Keratinocyte (primary cell): ENCODE results near the gene COL16A1. TPM values are rescaled to one million over a fixed set of nuclear protein-coding genes. Genes with fewer than 3 reads are reported as not detected.

Experiments
- DNase-seq: peaks from one replicate; pipeline ENCODE4 v3.0.0-alpha.2; 2011; ENCODE audit warnings: low read depth, missing footprints, low spot score
- FAIRE-seq: peaks from 2 replicates; lab custom pipeline; 2011; peaks lifted over from hg19 to GRCh38; lab: Jason Lieb, UNC
- H2AFZ ChIP-seq: 2 replicates; pipeline ENCODE4 v1.6.0; 2012; ENCODE audit warnings: low read length, control low read depth, inconsistent platforms; ENCODE audit not compliant: control insufficient read depth
- H3K27ac ChIP-seq: 2 replicates; pipeline ENCODE4 v1.5.1; 2011; ENCODE audit warnings: low read length; ENCODE audit not compliant: control insufficient read depth, insufficient read depth
- H3K27me3 ChIP-seq: 3 replicates; pipeline ENCODE4 v1.6.0; 2011; ENCODE audit warnings: low read length; ENCODE audit not compliant: control insufficient read depth, insufficient read depth; ENCODE audit errors: extremely low read depth
- H3K36me3 ChIP-seq, 2 experiments: 2 replicates in 1 of 2; 3 replicates in 1 of 2; pipeline ENCODE4 v1.5.1; 2011; ENCODE audit warnings: low read length in 2 of 2, mild to moderate bottlenecking in 1 of 2; ENCODE audit not compliant: control insufficient read depth in 2 of 2, insufficient read depth in 2 of 2; ENCODE audit errors: extremely low read depth in 1 of 2
- H3K4me1 ChIP-seq: 3 replicates; pipeline ENCODE4 v1.5.1; 2011; ENCODE audit warnings: low read length; ENCODE audit not compliant: control insufficient read depth, insufficient read depth; ENCODE audit errors: extremely low read depth
- H3K4me2 ChIP-seq: 3 replicates; pipeline ENCODE4 v1.6.0; 2011; ENCODE audit warnings: low read depth, low read length; ENCODE audit not compliant: control insufficient read depth, insufficient read depth; ENCODE audit errors: extremely low read depth
- H3K4me3 ChIP-seq, 3 experiments: fragments of 200-600 bp in 1 of 3; sonication (generic) in 1 of 3; 2 replicates in 2 of 3; 3 replicates in 1 of 3; pipeline ENCODE4 v1.5.1; 2011 to 2016; ENCODE audit warnings: low read length in 3 of 3, mild to moderate bottlenecking in 3 of 3, control low read depth in 2 of 3, inconsistent platforms in 1 of 3, low read depth in 1 of 3, mixed read lengths in 1 of 3, mixed run types in 1 of 3, moderate library complexity in 1 of 3; ENCODE audit not compliant: control insufficient read depth in 2 of 3, insufficient read depth in 2 of 3; ENCODE audit errors: extremely low read depth in 1 of 3
- H3K79me2 ChIP-seq: 2 replicates; pipeline ENCODE4 v1.6.0; 2012; ENCODE audit warnings: low read length; ENCODE audit not compliant: control insufficient read depth, insufficient read depth
- H3K9ac ChIP-seq: 3 replicates; pipeline ENCODE4 v1.6.0; 2011; ENCODE audit warnings: low read length; ENCODE audit not compliant: control insufficient read depth, insufficient read depth; ENCODE audit errors: extremely low read depth
- H3K9me1 ChIP-seq: 3 replicates; pipeline ENCODE4 v1.6.0; 2011; ENCODE audit warnings: low read length; ENCODE audit not compliant: control insufficient read depth, insufficient read depth; ENCODE audit errors: extremely low read depth
- H3K9me3 ChIP-seq: 2 replicates; pipeline ENCODE4 v1.5.1; 2012; ENCODE audit warnings: low read depth, low read length; ENCODE audit not compliant: control insufficient read depth
- H4K20me1 ChIP-seq: 3 replicates; pipeline ENCODE4 v1.6.0; 2011; ENCODE audit warnings: low read length; ENCODE audit not compliant: control insufficient read depth, insufficient read depth; ENCODE audit errors: extremely low read depth
- EZH2 ChIP-seq: IDR thresholded peaks from one replicate; pipeline ENCODE4 v1.6.1; 2012; ENCODE audit warnings: inconsistent platforms, mild to moderate bottlenecking, low read length, moderate library complexity
- dilution Hi-C: fragments of 300-500 bp; cut with MboI; formaldehyde crosslinking; loops from one replicate; pipeline ENCODE4 v1.7.0; 2020; ENCODE audit warnings: low sequenced_read_pairs; ENCODE audit not compliant: extremely low pct_ligation_motif_present
- polyA plus RNA-seq, 5 experiments: library from polyadenylated mRNA; depleted of rRNA in 3 of 5; stranded (reverse) in 3 of 5; stranded (forward) in 1 of 5; unstranded in 1 of 5; fragments of >200 nt; gene quantifications; 1 replicate in 1 of 5; 2 replicates in 3 of 5; 3 replicates in 1 of 5; pipeline versions ENCODE4 v1.2.1 to v1.2.3, GENCODE V29; 2011 to 2012; ENCODE audit warnings: missing spikeins in 2 of 5, low read depth in 1 of 5, low replicate concordance in 1 of 5
- TF ChIP-seq, protein P1 (sequence below), 3 experiments: IDR thresholded peaks in 1 of 3; conservative IDR thresholded peaks in 1 of 3; optimal IDR thresholded peaks in 1 of 3; 2 replicates in 2 of 3; 3 replicates in 1 of 3; pipeline versions ENCODE3 to v1.5.1; 2011; ENCODE audit warnings: low read length in 3 of 3, mild to moderate bottlenecking in 3 of 3, moderate library complexity in 2 of 3, control low read depth in 1 of 3, inconsistent platforms in 1 of 3; ENCODE audit not compliant: insufficient read depth in 2 of 3; ENCODE audit errors: extremely low read depth in 1 of 3

Gene COL16A1
- polyA plus RNA-seq, 1 donor (not counting 4 experiments of a cell fraction or from before 2014, with no cell fraction given), result 43.4 TPM

DNA sequence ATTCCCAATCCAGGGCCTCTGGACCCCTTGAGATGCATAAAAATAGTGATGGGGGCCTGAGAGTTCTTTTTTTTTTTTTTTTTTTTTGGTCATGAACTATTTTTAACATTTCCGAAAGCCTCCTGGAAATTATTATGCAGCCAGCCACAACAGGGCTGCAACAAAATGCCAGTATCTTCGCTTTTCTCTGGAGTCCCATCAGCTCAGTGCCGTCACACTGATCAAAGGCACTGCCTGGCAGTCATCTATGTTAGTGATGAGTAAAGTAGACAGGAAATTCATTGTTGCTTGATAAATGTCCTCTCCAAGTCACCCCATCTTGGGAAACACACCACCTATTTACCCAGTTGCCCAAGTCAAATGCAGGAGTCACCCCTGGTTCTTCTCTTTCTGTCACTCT is 43.9 kb downstream of the COL16A1 start:
- Histone ChIP-seq H3K79me2 (no peaks in the 10 kb centered on the region), H3K9ac (no peak overlapping the region), H3K4me3 (no peak overlapping the region), H4K20me1 (no peaks in the 10 kb centered on the region), H3K27me3 (no peaks in the 10 kb centered on the region), H3K4me2 (no peak overlapping the region), H3K36me3 (peaks cover 37 to 42% of the 10 kb centered on the region in 2 experiments), H3K9me3 (no peaks in the 10 kb centered on the region), H3K9me1 (no peaks in the 10 kb centered on the region), H3K4me1 (no peaks in the 10 kb centered on the region), H2AFZ (no peak overlapping the region), H3K27ac (no peak overlapping the region)
- DNase-seq (no peak), FAIRE-seq (no peak)
- TF ChIP-seq, protein P1, sequence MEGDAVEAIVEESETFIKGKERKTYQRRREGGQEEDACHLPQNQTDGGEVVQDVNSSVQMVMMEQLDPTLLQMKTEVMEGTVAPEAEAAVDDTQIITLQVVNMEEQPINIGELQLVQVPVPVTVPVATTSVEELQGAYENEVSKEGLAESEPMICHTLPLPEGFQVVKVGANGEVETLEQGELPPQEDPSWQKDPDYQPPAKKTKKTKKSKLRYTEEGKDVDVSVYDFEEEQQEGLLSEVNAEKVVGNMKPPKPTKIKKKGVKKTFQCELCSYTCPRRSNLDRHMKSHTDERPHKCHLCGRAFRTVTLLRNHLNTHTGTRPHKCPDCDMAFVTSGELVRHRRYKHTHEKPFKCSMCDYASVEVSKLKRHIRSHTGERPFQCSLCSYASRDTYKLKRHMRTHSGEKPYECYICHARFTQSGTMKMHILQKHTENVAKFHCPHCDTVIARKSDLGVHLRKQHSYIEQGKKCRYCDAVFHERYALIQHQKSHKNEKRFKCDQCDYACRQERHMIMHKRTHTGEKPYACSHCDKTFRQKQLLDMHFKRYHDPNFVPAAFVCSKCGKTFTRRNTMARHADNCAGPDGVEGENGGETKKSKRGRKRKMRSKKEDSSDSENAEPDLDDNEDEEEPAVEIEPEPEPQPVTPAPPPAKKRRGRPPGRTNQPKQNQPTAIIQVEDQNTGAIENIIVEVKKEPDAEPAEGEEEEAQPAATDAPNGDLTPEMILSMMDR (optimal IDR thresholded peaks at IDR 0.05 in 1 of 3, IDR thresholded peaks at IDR 0.05 in 1 of 3, conservative IDR thresholded peaks at IDR 0.05 in 1 of 3; ENCODE audit: extremely low read depth in 1 of 3, insufficient read depth in 2 of 3, low read length in 3 of 3), result no peak
- TF ChIP-seq EZH2, result no peak
- dilution Hi-C loops, result no loop called here

GRCh38 chr1:31658721-31659120 is 45.1 kb downstream of the COL16A1 start:
- Histone ChIP-seq H3K4me1 (no peaks in the 10 kb centered on the region), H3K79me2 (no peaks in the 10 kb centered on the region), H3K36me3 (peaks cover 41 to 45% of the 10 kb centered on the region in 2 experiments), H3K9me1 (no peaks in the 10 kb centered on the region), H3K4me3 (no peak overlapping the region), H3K9me3 (no peaks in the 10 kb centered on the region), H3K27ac (no peak overlapping the region), H3K9ac (no peak overlapping the region), H2AFZ (no peak overlapping the region), H3K27me3 (no peaks in the 10 kb centered on the region), H3K4me2 (no peak overlapping the region), H4K20me1 (no peaks in the 10 kb centered on the region)
- no peak for FAIRE-seq
- TF ChIP-seq EZH2, result no peak
- TF ChIP-seq, protein P1 (optimal IDR thresholded peaks at IDR 0.05 in 1 of 3, IDR thresholded peaks at IDR 0.05 in 1 of 3, conservative IDR thresholded peaks at IDR 0.05 in 1 of 3; ENCODE audit: extremely low read depth in 1 of 3, insufficient read depth in 2 of 3, low read length in 3 of 3), result no peak
- no peak for DNase-seq
- dilution Hi-C loops, result no loop called here
